ENCODE measurements around the gene TRIO. TPM values are rescaled to one million over a fixed set of nuclear protein-coding genes. Genes with fewer than 3 reads are reported as not detected.

TRIO gene
- polyA plus RNA-seq, 10 donors: 151 to 228 (median 197) TPM

DNA sequence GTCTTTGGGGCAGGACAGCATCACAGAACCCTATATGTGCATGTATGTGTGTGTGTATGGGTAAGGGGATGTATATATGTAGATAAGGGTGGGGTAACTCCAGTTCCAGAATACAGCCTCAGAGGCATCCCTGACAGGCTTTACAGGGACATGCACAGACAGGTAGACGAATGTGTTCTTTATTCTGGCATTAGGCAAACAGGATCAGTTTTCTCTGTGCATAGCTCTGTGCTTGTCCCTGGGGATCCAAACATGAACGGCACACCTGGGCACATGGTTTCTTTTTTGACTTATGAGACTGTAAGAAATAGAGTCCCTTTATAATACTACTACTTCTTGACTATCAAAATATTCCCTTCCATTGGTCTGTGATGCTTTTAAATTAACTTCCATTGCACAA lies 120.6 kb downstream of the TRIO start:
- DNase-seq: no peak

GRCh38 chr5:14264605-14265316 lies 121.6 kb downstream of the TRIO start:
- DNase-seq: peak; percentile 93 to 96 (median 93)

- DNase-seq: peak in 1 of 3 donors; percentile 86
These were observed 122.4 kb downstream of the TRIO start for GRCh38 chr5:14265570-14265969.

DNA sequence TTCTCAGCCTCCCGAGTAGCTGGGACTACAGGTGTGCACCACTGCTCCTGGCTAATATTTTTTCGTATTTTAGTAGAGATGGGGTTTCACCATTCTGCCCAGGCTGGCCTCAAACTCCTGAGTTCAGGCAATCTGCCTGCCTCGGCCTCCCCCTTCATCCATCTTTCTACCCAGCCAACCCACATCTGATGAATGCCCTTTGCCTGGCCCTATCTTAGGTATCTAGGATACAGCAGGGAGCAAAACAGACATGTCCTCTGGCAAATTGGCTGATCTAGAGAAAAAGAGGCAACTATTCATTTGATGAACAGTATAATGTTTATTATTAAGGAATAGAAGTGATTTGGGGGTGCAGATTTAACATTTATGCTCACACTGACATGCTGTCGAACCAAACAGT lies 123.0 kb downstream of the TRIO start:
- no peak for DNase-seq

GRCh38 chr5:14266686-14267085 lies 123.5 kb downstream of the TRIO start:
- DNase-seq: no peak

DNA sequence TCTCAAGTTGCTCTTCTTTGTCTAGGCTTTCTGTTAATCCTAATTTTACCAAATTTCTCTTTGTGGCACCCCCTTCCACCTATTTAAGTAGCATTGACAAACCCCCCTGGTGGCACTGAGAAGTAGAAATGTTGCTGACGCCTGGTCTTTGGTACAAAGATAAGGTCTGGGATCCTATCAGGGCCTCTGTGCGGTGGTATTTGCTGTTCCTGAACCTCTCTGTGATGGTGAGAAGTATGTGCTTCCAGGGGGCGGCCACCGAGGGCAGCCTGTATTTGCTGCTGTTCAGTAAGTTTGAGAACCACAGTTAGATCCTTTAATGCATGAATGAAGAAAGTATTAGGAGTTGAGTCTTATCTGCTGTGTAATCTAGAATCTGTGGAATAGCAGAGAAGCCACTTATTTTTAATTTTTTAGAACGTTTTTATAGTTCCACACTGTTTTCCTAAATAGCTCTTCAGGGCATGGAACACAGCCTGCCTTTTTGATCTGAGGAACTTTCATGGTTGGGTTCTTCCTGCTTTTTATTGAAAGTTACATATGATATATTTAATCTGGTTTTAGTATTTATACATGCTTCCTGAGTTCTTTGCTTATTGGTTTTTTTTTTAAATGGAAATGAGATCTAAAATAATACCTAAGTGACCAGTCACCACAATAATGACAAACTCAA lies 124.2 kb downstream of the TRIO start:
- no peak for DNase-seq

GRCh38 chr5:14267991-14268708 lies 125.0 kb downstream of the TRIO start:
- DNase-seq: peak in 1 of 3 donors; percentile 91

GRCh38 chr5:14268738-14269137 lies 125.6 kb downstream of the TRIO start:
- no peak for DNase-seq

GRCh38 chr5:14269395-14269794 lies 126.3 kb downstream of the TRIO start:
- no peak for DNase-seq

DNA sequence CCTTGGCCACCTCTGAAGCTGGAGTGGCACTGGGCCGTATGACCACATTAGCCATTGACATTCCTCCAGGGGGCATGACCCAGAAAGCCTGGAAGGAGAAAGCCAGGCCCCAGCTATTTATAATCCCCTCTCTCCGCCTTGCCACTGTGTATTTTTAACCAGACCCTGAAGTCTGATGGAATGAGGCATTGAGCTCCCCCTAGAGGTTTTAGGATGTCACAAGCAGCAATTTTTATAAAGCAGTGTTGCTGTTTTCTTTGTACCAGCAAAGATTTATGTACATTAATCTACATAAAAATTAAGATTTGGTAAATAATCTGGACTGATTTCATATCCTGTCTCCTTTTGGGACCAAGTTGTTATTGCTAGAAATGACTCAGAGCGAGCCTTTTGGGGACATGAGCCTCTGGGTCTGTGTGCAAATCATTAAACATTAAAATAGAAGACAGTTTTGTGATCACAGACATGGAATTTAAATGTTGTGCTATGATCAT lies 127.1 kb downstream of the TRIO start:
- DNase-seq: peak; percentile 62 to 80 (median 75)

GRCh38 chr5:14272548-14273205 lies 129.5 kb downstream of the TRIO start:
- DNase-seq: no peak

DNA sequence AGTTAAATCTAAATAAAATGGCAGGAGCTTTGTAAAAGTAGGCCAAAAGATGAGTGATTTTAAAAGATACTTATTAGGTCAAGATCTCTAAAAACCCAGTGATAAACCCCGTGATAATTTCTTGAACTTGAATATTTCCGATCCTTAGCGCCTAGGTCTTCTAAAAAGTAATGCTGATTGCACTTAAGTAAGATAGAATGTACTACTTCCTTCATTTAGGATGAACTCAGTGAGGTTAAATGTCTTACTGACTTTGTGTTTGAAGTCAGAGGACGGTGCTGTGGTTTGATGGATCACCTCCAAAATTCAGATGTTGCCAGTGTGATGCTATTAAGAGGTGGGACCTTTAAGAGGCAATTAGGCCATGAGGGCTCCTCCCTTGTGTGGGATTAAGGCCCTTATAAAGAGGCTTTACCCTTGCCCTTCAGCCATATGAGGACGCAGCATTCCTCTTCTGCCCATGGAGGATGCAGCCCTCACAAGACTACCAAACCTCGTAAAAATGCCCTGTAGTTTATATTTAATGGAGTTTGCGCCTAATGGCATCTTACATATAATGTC lies 130.1 kb downstream of the TRIO start:
- DNase-seq: no peak

- DNase-seq: peak in 1 of 3 donors; percentile 63
These were observed 133.2 kb downstream of the TRIO start for GRCh38 chr5:14276380-14276779.

DNA sequence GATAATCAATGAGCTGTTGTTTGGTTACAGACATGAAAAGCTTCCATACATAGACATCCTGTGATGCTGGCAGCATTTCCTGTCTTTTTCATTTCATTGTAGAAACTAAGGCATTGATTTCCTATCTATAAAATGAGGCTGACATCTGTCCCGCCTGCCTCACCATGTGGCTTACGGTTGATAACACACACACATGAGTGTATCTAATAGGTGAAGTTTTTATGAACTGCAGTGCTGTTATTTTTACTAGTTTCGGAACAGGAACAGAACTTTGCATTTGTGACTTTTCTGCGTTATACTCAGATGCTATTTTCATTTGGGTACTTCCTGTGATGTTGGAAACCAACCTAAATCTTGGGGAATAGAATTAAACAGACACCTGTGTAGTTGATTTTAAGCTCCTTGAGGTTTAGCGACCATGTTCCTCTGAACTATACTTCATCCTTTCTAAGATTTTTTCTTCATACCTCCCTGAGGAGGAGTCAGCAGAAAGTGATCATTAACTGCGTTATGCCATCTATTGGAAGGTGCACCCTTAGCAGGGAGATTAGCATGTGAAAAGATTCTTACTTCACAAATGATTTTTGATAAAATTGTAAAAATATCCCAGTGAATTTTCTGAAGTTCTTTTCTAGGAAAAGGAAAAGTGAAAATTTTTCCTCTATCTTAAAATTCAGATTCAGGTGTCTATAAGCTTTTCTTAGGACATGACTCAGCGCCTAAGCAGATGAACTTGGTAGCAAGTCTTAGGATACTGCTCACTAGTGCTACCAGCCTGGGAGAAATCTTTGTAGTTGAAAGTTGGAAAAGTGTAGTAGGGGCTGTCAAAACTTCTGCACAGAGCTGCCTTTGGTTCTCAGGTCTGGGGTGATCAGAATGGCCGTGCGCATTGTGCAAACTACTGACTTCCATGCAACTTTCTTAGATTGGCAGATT lies 134.5 kb downstream of the TRIO start:
- DNase-seq: no peak

DNA sequence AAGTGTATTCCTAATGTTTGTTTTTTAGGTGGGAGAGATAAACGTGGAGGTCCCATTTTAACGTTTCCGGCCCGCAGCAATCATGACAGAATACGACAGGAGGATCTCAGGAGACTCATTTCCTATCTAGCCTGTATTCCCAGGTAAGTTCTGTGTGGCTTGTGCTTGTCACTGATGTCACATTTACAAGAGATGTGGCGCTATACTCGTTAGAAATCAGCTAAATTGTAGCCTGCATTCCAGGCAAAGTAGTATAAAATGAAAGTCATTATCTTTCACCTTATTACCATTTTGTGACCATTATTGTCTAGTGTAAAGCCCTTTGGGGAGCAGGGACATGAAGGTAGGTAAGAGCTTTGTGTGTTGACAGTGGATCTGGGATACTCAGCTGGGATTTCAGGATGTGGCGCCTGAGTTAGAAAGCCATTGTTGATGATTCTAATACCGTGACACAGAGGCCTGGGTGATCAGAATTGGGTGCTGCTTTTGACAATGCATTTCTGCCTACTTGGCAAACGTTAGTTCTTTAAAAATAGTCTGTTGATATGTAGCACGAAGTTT lies 137.2 kb downstream of the TRIO start:
- no peak for DNase-seq

DNA sequence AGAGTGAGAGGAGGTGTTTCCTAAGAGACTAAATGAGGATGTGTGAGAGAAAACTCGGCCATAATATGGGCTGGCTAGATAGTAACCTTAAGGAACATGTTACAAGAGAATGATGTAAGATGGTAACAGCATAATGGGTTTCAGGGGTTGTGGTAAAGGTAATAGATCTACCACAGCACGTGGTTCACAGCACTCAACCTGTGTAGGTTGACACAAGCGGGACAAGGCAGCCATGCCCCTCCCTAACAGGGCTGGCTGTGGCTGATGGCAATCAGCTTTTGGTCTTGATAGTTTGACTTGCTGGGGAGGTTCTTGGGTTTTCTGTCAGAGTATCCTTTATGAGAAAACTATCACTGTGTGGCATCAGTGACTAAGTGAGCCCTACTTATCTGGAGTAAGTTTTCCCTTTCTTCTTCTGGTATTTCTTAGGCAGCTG lies 138.6 kb downstream of the TRIO start:
- DNase-seq: no peak

DNA sequence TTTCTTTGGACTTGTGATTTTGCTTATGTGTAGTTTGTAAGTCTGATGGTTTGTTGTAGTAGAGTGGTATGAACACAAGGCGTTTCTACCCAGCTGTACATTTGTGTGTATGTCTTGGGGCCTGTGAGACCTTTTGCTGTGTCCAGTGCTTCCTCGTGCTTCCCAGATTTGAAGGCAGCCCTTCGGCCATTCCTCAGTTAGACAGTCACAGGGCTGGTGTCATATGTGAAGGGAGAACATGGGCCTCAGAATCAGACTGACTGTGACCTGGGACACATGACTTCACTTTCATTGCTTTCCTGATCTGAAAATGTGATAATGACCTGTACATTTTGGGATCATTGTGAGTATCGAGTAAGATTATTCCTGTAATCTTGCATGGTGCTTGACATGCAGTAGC lies 140.0 kb downstream of the TRIO start:
- DNase-seq: no peak

DNA sequence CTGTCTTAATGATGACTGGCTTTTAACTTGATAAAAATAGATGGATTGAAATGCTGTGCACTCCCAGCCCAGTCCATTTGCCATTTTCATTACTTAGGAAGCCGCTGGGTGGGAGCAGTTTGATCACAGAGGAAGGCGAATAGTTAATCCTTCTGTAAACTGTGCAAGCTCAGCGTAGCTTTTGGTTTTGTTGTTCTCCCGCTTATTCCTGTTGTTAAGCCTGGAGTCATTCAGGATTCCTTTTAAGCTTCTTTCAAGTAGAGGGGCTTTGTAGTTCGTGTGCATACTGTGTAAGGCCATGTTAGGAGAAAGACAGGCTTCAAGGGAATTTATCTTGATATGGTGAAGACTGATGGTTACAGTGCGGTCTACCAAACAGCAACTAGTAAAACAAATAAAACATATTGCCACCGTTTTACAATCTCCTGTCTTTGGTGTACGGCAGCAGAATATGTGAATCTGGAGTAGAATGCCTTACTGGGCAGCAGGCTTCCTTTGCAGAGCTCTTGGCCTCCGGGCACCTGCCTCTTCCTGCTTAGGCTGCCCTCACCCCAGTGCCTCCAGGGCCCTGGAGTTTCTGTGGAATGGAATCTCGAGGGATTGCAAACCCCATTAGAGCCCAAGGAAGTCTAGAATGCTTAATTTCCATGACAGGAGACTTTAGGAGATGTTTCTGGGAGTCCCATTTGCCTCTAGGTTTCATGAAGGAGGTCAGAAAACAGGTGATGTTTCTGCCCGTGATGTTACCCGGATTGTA lies 141.4 kb downstream of the TRIO start:
- DNase-seq: no peak

DNA sequence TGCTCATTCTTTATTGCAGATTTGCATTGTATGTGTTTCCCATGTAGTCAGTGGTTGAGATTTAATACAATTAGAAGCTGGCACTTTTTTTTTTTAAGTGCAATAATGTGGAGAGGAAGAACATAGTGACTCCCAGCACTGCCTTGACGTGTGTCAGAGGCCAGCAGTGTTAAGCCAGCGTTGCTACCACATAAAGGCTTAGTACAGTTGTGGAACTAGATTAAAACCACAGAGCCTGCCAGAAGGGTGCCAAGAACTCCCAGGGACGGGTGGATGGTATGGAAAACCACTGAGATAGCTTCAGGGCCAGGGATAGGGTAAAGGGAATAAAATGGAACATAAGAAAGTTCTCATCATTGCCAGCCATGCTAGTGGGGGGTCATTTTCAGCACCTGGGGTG lies 142.9 kb downstream of the TRIO start:
- DNase-seq: no peak
